Common myeloid progenitor, CD34-positive (primary cell): ENCODE data around the gene ASIC1.

ENCODE experiments used
- CTCF ChIA-PET: fragments of 350-600 bp; sonication (Branson Sonifier 250); formaldehyde crosslinking; loops from one replicate; lab custom pipeline; 2021; ENCODE audit warnings: antibody characterized with exemption; lab: Charles Lee
- POLR2A ChIA-PET: fragments of 350-600 bp; sonication (Branson Sonifier 250); formaldehyde crosslinking; loops from one replicate; lab custom pipeline; 2021; ENCODE audit warnings: antibody characterized with exemption; lab: Charles Lee
- DNase-seq, 3 donors: peaks; one replicate each; pipeline versions ENCODE4 v3.0.0 to v3.0.0-alpha.2; 2013
- H3K27ac ChIP-seq, 2 experiments: 1 replicate in 1 of 2; 2 replicates in 1 of 2; pipeline ENCODE4 v1.7.0; 2013; ENCODE audit warnings: inconsistent platforms in 2 of 2, low read length in 2 of 2, mild to moderate bottlenecking in 2 of 2, low read depth in 1 of 2, moderate library complexity in 1 of 2; ENCODE audit not compliant: severe bottlenecking in 2 of 2, insufficient read depth in 1 of 2, poor library complexity in 1 of 2
- H3K27me3 ChIP-seq, 5 experiments: replicated peaks in 2 of 5; 1 replicate in 3 of 5; 2 replicates in 2 of 5; pipeline versions ENCODE4 v1.6.1 to v1.7.0; 2013; ENCODE audit warnings: low read length in 4 of 5, mild to moderate bottlenecking in 2 of 5, moderate library complexity in 2 of 5, inconsistent platforms in 1 of 5; ENCODE audit not compliant: insufficient read depth in 5 of 5, control insufficient read depth in 4 of 5
- H3K36me3 ChIP-seq, 4 experiments: 1 replicate in 2 of 4; 2 replicates in 2 of 4; pipeline versions ENCODE4 v1.6.1 to v1.7.0; 2013; ENCODE audit warnings: low read length in 3 of 4, control low read depth in 1 of 4, mild to moderate bottlenecking in 1 of 4; ENCODE audit not compliant: control insufficient read depth in 4 of 4, insufficient read depth in 4 of 4
- H3K4me1 ChIP-seq, 4 experiments: 1 replicate in 3 of 4; 2 replicates in 1 of 4; pipeline versions ENCODE4 v1.6.1 to v1.7.1; 2013; ENCODE audit warnings: low read length in 3 of 4, mild to moderate bottlenecking in 3 of 4, control low read depth in 1 of 4, inconsistent platforms in 1 of 4, moderate library complexity in 1 of 4; ENCODE audit not compliant: control insufficient read depth in 4 of 4, insufficient read depth in 4 of 4; ENCODE audit errors: control extremely low read depth in 1 of 4
- H3K4me3 ChIP-seq, 7 experiments: 1 replicate in 4 of 7; 2 replicates in 3 of 7; pipeline versions ENCODE4 v1.5.1 to v1.7.0; 2013; ENCODE audit warnings: mild to moderate bottlenecking in 7 of 7, low read length in 6 of 7, moderate library complexity in 6 of 7, inconsistent platforms in 2 of 7, low read depth in 2 of 7, control low read depth in 1 of 7; ENCODE audit not compliant: insufficient read depth in 4 of 7, control insufficient read depth in 1 of 7; ENCODE audit errors: extremely low read depth in 1 of 7
- H3K9me3 ChIP-seq, 5 experiments: 1 replicate in 4 of 5; 2 replicates in 1 of 5; pipeline versions ENCODE4 v1.6.1 to v1.7.1; 2013; ENCODE audit warnings: low read length in 4 of 5, mild to moderate bottlenecking in 2 of 5, inconsistent platforms in 1 of 5, low read depth in 1 of 5, moderate library complexity in 1 of 5; ENCODE audit not compliant: control insufficient read depth in 4 of 5, insufficient read depth in 2 of 5; ENCODE audit errors: control extremely low read depth in 1 of 5
- WGBS: methylation state at CpG from one replicate; pipeline ENCODE4 v1.1.5; 2013; ENCODE audit not compliant: insufficient coverage; 5-methylcytosine and 5-hydroxymethylcytosine counted together

Gene ASIC1

DNA sequence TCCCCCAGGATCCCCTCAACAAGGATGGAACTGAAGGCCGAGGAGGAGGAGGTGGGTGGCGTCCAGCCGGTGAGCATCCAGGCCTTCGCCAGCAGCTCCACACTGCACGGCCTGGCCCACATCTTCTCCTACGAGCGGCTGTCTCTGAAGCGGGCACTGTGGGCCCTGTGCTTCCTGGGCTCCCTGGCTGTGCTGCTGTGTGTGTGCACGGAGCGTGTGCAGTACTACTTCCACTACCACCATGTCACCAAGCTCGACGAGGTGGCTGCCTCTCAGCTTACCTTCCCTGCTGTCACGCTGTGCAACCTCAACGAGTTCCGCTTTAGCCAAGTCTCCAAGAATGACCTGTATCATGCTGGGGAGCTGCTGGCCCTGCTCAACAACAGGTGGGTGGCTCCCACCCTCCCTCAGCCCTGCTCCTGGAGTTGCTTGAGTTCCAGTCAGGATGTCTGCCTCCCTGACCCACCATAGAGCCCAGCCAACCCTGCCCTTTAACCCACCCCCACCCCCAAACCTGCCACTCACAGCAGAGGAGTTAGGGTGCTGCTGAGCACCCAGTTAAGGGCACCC is 1.4 kb downstream of the ASIC1 start:
- H3K27ac ChIP-seq, result no peak overlapping the region
- CTCF ChIA-PET, result interaction anchor here (0.5 to 14.7 kb wide), 11 partner anchors 9 to 190 kb away, joined by 3 to 269 read pairs (median 4); partner anchors contain the start of gene AQP6
- no peaks in the 10 kb centered on the region for H3K9me3 ChIP-seq
- H3K4me3 ChIP-seq, result no peak overlapping the region
- no peaks in the 10 kb centered on the region for H3K36me3 ChIP-seq
- WGBS, result 93% methylated on average over 13 of the region's 15 CpGs
- peaks cover 0 to 43% (median 33%) of the 10 kb centered on the region in 4 experiments for H3K4me1 ChIP-seq
- POLR2A ChIA-PET, result no interaction called here
- DNase-seq, result no peak
- H3K27me3 ChIP-seq, result peaks cover 0 to 34% (median 17%) of the 10 kb centered on the region in 5 experiments

DNA sequence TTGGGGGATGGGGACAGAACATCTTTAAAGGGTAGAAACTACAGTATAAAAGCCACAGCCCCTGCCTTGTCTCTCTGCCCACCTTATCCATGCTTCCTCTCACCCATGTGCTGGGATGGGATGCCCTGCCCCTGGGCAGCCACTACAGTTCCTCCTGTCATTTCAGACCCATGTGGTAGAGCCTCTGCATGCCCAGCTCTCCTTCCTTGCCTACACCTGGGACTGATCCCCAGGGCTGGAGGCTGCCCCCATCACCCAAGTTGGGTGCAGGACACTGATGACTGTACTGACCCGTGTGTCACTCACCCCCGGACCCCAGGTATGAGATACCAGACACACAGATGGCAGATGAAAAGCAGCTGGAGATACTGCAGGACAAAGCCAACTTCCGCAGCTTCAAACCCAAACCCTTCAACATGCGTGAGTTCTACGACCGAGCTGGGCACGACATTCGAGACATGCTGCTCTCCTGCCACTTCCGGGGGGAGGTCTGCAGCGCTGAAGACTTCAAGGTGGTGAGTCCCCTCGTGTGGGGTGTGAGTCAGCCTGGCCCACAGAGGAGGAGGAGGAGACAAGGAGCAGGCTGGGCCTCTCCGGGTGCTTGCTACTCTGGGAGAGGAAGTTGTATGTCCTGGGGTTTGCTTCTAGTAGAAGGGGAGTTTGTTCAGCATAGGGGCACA is 2.2 kb downstream of the ASIC1 start:
- CTCF ChIA-PET, result interaction anchor here (0.8 to 14.7 kb wide), 10 partner anchors 10 to 190 kb away, joined by 3 to 269 read pairs (median 4); partner anchors contain the start of gene AQP6
- Histone ChIP-seq H3K9me3 (no peaks in the 10 kb centered on the region), H3K36me3 (no peaks in the 10 kb centered on the region), H3K4me3 (no peak overlapping the region), H3K27me3 (peaks cover 0 to 34% (median 17%) of the 10 kb centered on the region in 5 experiments), H3K27ac (no peak overlapping the region), H3K4me1 (peaks cover 0 to 42% (median 31%) of the 10 kb centered on the region in 4 experiments)
- peak in 2 of 3 donors; percentile 85 to 90 for DNase-seq
- 66% methylated on average over 5 of the region's 12 CpGs for WGBS
- POLR2A ChIA-PET, result no interaction called here

DNA sequence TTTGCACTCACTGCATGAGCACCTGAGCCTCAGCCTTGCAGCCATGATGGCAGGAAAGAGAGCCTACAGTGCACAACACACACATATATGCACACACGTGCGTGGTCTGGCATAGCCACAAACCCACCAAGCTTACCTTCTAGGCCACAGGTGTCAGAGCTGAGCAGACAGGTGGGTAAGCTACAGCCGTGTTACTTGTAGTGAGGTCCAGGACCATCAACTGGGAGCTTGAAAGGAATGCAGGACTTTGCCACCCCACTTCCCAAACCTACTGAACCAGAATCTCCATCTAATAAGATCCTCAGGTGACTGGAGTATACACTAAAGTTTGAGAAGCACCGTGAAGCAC is 2.7 kb downstream of the ASIC1 start:
- ChIA-PET CTCF (interaction anchor here (1.2 to 14.7 kb wide), 5 partner anchors 10 to 93 kb away, joined by 4 to 269 read pairs (median 37); partner anchors contain the start of gene AQP6), POLR2A (no interaction called here)
- Histone ChIP-seq H3K4me1 (peaks cover 0 to 42% (median 31%) of the 10 kb centered on the region in 4 experiments), H3K27ac (no peak overlapping the region), H3K27me3 (peaks cover 0 to 34% (median 19%) of the 10 kb centered on the region in 5 experiments), H3K4me3 (no peak overlapping the region), H3K9me3 (no peaks in the 10 kb centered on the region), H3K36me3 (no peaks in the 10 kb centered on the region)
- no peak for DNase-seq
- WGBS, result 100% methylated on average over 1 of the region's 4 CpGs

DNA sequence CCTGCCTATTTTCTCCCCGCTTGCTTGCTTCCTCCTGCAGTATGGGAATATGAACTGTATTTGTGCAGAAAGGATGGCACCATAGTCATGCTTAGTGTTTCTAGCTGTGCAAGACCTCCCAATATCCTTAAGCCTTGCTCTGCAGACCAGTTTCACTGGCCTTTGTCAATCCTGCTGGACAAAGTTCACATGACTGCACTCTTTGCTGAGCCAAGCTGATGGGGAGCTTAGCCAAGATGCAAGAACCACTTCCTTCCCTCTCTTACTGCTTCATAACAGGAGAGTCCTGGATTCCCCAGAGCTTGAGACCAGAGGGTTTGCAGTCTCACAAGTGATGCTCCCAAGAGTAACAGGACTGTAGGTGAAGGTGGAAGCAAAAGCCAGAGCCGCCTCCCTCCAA is 3.8 kb downstream of the ASIC1 start:
- CTCF ChIA-PET, result interaction anchor here (1.1 to 14.7 kb wide), 6 partner anchors 9 to 115 kb away, joined by 3 to 269 read pairs (median 22); partner anchors contain the start of gene AQP6

DNA sequence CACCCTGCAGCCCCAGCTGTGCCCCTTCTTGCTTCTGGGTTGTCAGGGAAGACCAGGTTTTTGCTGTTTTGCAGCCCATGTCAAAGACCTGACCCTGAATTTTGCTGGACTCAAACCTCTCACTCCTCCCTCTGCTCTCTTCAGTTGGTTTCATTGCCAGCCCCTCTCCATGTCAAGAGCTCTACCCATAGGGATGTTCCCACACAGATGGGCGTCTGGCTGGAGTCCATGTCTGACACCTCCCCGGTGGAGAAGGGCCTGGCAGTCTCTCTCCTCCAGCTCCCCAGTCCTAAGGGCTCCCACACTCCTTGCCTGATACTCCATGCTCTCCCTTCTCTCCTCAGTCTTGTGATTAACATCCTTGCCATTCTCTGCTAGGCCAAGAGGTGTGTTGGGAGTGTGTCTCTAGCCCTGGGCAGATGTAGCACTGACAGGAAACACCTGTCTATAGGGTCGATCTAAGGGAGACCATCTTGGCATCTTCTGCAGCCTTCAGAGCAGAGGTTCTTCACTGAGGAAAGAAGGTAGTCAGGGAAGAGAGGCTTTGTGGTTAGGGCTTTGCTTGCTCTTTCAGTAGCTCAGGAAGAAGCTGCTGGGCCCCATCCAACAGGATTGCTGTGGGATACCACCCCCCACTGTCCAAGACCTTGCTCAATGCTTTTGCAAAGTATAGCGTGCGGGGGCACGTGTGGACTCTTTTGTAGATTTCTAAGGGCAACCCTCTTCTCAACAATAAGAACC is 4.7 kb downstream of the ASIC1 start:
- Histone ChIP-seq H3K36me3 (no peaks in the 10 kb centered on the region), H3K4me3 (no peak overlapping the region), H3K27me3 (peaks cover 0 to 22% (median 10%) of the 10 kb centered on the region in 5 experiments), H3K4me1 (peaks cover 0 to 27% (median 20%) of the 10 kb centered on the region in 4 experiments), H3K27ac (no peak overlapping the region), H3K9me3 (no peaks in the 10 kb centered on the region)
- ChIA-PET CTCF (interaction anchor here (0.7 to 14.7 kb wide), 10 partner anchors 8 to 116 kb away, joined by 3 to 269 read pairs (median 3); partner anchors contain the start of genes AQP5 and AQP6), POLR2A (no interaction called here)
- 68% methylated on average over 6 of the region's 6 CpGs for WGBS
- DNase-seq, result no peak

More for the DNA sequence above, 3.8 kb downstream of the ASIC1 start:
- no peak for DNase-seq
- WGBS, result no CpG with 5 or more reads among the region's 2 CpGs
- H3K4me1 ChIP-seq, result peaks cover 0 to 36% (median 27%) of the 10 kb centered on the region in 4 experiments
- peaks cover 0 to 32% (median 20%) of the 10 kb centered on the region in 5 experiments for H3K27me3 ChIP-seq
- H3K36me3 ChIP-seq, result no peaks in the 10 kb centered on the region
- no peak overlapping the region for H3K27ac ChIP-seq
- no peaks in the 10 kb centered on the region for H3K9me3 ChIP-seq
- POLR2A ChIA-PET, result no interaction called here
- no peak overlapping the region for H3K4me3 ChIP-seq

DNA sequence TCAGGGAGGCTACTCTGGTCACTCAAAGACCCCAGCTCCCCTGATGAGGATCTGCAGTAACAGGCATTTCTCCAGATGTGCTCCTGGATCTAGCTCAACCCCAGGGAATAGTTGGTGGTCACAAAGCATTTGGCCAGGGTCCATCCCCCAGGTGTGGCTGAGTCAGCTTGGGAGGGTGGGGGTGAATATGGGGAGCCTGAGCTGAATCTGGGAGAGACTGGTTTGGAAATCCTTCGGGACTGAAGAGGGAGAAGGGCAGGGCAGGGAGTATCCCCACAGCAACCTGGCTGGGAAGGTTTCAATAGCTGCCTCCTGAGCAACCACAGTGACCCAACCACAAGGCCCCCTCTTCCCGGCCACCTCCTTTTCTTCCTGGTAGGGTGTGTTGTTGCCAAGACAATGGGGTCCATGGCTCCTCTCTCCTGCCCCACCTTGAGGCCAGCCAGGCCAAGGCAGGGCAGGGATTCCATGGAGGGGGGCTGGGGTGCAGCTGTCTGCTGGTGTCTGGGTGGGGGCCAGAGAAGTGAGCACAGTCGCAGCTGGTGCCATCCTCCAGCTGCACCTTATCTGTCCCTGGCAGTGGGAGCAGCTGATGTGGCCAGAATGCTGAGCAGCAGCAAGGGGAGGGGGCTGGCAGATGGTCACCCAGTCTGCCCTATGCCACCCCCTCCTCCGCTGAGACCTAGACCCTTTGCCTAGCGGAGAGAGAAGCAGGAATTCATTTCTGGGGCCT is 5.5 kb downstream of the ASIC1 start:
- no peak overlapping the region for H3K27ac ChIP-seq
- peaks cover 0 to 23% (median 15%) of the 10 kb centered on the region in 4 experiments for H3K4me1 ChIP-seq
- no peak overlapping the region for H3K4me3 ChIP-seq
- CTCF ChIA-PET, result interaction anchor here (0.7 to 14.7 kb wide), 8 partner anchors 7 to 96 kb away, joined by 3 to 269 read pairs (median 4); partner anchors contain the start of genes AQP5 and AQP6
- no peaks in the 10 kb centered on the region for H3K36me3 ChIP-seq
- POLR2A ChIA-PET, result no interaction called here
- H3K9me3 ChIP-seq, result no peaks in the 10 kb centered on the region
- no peak for DNase-seq
- 94% methylated on average over 3 of the region's 5 CpGs for WGBS
- H3K27me3 ChIP-seq, result peaks cover 0 to 20% (median 10%) of the 10 kb centered on the region in 5 experiments
